SHP77 (cell line): ENCODE measurements around the gene PCNX4.

ENCODE experiments used
- DNase-seq, 2 experiments: peaks; one replicate each; lab custom pipeline; 2025; lab: John Stamatoyannopoulos, UW

PCNX4 gene

DNA sequence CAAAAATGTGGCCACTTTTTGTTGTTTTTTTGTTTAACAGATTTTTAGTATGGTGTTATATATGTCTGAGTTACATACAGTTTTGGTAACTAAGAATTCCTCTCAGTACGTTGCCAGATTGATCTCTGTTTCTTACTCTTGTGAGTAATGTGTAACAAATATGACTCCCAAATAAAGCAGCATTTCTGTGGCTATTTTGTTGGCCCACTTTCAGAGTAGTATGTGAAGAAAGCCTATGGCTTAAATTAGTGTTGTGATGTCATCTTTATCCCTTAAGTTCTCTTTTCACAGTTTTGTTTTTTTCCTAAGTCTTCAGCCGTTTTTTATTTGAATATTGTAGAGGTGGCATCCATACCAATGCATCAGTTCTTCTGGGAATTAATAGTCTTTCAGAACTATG, 10.7 kb downstream of the PCNX4 start:
- DNase-seq = no peak

DNA sequence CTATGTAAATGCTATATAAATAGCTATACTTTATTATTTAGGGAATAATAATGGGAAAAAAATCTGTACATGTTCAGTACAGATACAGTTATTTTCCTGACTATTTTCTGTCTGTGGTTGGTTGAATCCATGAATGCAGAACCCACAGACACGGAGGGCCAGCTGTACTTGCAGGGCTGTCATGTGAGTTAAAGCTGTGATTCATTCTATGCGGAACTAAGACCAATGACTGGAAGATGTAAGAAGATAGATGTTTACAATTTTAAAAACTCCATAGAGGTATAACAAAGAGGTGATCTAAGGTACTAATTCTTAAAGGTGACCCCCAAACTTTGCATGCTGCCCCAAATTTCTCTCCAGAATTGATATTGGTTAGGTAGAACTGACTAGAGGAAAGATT, 14.6 kb downstream of the PCNX4 start:
- DNase-seq = no peak

GRCh38 chr14:60107477-60107876, 15.8 kb downstream of the PCNX4 start:
- DNase-seq = no peak

DNA sequence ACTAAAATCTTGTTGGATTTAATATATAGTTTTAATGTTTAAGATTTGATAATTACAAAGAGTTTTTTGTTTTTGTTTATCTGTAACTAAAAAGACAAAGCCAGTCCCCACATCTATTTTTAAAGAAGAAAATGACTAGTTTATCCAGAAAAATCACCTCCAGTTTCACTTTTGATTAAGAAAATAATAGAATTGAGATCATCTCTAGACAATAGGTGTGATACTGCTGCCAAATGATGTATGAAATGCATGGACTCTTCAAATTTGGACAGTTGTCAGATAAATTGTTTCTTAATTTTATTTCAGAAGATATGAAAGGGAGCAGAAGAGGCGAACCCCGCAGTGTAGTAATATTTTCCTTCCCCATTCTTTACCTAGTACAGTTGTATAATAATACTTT, 20.0 kb downstream of the PCNX4 start:
- DNase-seq = no peak

DNA sequence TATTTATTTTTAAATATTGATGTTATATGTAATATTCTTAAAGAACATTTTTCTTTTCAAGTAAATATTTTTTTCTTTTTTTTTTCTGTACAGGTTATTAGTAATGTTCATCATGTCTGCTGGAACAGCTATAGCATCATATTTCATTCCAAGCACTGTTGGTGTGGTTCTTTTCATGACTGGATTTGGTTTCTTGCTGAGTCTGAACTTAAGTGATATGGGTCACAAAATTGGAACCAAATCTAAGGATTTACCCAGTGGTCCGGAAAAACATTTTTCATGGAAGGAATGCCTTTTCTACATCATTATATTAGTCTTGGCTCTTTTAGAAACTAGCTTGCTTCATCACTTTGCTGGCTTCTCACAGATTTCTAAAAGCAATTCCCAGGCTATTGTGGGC, 23.2 kb downstream of the PCNX4 start:
- DNase-seq = no peak

DNA sequence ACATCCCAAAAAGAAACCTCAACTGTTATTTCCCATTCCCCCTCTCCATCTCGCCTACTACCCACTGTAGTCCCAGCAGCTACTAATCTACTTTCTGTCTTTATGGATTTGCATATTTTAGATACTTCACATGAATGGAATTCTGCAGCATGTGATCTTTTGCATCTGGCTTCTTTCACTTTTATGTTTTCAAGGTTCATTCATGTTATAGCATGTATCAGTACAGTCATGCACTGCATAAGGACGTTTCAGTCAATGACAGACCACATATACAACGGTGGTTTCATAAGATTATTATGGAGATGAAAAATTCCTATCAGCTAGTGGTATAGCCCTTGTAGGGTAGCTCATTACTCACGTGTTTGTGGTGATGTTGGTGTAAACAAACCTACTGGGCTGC, 24.5 kb downstream of the PCNX4 start:
- no peak for DNase-seq

DNA sequence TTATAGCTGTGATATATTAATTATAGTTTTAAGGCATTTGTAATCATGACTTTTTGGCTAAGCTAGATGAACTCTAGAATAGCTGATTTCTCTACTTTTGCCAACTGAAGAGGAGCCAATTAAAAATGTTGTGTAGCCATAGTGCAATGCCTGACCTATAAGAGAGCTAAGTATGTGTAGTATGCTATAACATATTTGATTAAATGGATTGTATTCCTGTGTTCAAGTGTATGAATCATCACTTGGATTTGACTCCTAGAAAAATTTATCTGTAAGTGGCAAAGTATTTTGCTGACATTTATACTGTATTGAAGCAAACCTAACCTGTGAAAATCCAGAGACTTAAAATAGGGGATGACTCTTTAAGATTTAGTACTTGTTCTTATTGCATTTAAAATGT, 34.2 kb downstream of the PCNX4 start:
- no peak for DNase-seq

DNA sequence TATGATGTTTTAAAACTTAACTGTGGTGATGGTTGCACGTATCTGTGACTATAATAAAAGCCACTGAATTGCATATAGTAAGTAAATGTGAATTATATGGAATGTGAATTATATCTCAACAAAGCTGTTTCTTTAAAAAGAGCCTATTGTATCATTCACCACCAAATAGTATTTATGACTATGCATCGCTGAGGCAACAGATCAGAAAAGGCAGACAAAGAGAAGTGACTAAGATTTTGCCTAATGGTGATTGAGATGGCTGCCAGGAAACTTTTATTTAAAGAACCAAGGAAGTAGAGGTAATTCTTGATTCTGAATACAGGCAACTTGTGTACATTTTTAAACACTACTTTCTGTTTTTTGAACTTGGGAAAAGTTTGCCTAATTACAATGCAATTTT, 41.8 kb downstream of the PCNX4 start:
- DNase-seq = no peak

DNA sequence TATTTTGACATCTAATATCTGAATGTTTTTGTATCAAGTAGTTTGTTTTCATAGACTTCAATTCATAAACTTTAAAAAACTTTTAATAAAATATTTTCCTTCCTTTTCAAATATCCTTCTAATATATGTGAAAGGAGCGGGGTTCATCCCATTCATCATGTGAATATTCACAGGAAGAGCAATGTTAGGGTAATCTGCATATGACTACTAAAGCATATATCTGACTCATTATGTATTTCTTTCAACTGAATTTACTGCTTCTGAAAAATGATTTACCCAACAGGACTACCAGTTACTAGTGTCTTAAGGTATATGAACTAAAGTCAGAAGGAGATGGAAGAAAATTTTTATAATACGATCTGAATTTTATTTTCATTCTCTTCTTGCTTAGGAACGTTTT, 43.0 kb downstream of the PCNX4 start:
- DNase-seq = no peak

DNA sequence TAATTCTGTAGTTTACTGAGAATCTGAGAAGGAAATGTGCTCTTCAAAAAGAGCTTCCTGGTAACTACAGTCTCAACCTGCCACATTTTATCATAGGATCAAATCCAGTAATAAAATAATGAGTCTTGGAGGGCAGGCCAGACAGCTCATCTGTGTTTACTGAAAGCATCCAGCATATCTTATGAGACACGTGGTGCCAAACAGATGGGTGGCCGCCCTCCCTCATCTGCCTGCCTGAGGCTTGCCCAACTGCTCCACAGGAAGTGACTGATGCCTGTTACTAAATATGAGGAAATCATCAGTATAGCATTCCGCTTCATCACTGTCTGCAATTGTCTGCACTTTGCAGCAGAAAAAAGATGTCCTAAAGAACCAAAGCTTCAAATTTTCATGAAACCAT, 60.0 kb downstream of the PCNX4 start:
- peak; percentile 7 to 30 for DNase-seq

DNA sequence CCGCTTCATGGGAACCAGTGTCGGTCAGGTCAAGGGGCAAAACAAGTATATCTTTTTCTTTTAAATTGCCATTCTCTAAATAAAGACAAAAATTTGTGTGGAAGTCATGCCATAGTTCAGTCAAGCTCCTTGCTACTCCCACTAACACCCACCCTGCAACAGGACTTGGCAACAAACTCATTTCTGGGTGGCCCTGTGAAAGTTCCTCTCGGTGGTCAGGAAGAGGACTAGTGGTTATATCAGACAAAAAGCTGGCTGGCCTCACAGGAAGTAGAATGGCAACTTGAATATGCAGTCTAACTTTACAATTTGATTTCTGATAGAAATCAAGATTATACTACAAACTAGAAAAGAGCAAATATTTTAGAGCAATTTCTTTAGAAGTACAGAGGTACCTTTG, 62.3 kb downstream of the PCNX4 start:
- DNase-seq = no peak

GRCh38 chr14:60154671-60155070, 62.9 kb downstream of the PCNX4 start:
- no peak for DNase-seq

DNA sequence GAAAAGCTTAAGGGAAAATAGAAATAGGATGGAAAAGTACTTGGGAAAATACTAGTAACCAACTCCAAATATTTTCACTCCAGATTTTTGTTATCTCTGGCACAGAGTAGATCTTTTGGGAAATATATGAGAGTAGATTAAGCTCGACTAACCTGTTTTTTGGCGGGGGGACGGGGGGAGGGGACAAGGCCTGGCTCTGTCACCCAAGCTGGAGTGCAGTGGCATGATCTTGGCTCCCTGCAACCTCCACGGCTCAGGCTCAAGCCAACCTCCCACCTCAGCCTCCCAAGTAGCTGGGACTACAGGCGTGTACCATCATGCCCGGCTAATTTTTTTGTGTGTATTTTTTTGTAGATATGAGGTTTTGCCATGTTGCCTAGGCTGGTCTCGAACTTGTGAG, 68.7 kb downstream of the PCNX4 start:
- no peak for DNase-seq

GRCh38 chr14:60161196-60162107, 69.7 kb downstream of the PCNX4 start:
- DNase-seq = peak; percentile 8 to 12

GRCh38 chr14:60163693-60164092, 72.0 kb downstream of the PCNX4 start:
- DNase-seq = peak in 1 of 2 experiments; percentile 8

- DNase-seq = no peak
Observed at GRCh38 chr14:60164404-60164711, 72.6 kb downstream of the PCNX4 start.

DNA sequence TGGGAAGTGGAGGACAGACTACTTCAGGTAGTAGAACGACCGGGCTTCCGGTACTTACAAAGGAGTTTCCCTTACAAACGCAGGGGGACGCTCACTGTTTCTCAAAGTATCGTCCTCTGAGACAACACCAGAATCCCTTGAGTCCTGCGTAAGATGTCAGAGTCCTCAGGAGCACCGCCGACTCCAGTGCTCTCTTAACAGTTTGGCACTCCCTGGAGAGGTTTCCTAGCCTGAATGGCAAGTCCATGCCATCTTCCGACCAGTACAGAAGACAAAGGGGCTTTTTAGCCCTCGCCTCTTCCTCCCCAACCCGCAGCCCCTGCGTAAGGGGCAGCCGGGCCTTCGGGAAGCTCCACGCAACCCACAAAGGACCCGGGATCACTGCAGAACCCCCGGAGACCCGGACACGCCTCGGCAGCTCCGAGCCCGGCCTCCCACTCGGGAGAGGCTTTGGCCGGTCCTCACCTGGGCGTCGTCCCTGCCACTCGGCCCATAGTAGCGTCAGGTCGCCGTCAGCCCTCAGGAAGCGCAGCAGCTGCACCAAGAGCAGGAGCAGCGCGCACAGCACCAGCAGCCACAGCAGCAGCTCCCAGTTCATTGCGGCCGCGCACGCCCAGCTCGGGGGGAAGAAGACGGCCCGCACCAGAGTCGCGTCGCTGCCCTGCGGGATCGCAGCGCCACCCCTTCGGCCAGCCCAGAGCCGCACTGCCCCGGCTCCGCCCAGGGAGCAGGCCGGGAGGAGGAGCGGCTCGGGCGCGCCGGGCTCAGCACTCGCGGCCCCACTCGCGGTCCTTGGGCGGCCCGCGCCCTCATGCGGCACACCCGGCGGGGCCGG, 73.2 kb downstream of the PCNX4 start, which contains the start of gene DHRS7:
DHRS7 (minus strand) TSS at position 687 of the 835 bp plus-strand sequence; CDS start at position 598, 89 bp downstream.
- peak; percentile 65 to 86 for DNase-seq

GRCh38 chr14:60165547-60165876, 73.8 kb downstream of the PCNX4 start:
- DNase-seq = no peak

DNA sequence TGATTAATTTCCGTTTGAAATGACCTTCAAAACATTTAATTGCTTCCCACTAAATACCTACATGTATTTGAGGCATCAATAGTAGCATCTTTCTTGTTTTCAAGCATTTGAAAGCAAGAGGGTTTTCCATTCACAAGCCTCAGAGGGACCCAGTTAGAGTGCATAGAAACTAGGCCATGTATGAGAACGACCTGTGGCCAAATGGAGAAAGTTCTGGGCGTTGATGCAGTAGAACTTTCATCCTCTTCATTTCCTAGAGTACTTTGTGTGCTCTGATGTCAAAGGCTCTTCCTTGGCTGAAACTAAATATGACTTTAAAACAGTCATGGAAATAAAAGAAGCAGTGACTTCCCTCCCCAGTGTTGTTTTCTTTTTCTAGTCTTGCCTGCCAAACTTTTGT, 74.4 kb downstream of the PCNX4 start:
- DNase-seq = no peak

DNA sequence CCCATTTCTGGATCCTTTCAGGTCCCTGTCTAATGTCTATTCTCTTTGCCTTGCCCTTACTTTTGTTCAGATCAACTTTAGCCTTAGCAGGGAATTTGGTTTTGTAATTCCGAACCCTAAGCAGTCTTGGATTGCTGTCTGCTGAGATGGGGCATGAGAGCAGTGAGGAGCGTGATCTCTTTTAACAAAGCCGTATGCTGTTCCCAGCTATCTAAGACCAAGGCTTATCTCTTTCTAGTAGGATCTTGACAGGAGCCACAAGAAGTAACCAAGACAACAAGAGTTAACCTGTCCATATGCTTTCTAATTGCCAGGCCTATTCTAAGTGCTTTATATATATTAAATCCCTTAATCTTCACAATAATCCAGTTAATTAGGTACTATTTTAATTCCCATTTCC, 78.0 kb downstream of the PCNX4 start:
- no peak for DNase-seq

- DNase-seq = no peak
Observed at GRCh38 chr14:60170948-60171347, 79.2 kb downstream of the PCNX4 start.

DNA sequence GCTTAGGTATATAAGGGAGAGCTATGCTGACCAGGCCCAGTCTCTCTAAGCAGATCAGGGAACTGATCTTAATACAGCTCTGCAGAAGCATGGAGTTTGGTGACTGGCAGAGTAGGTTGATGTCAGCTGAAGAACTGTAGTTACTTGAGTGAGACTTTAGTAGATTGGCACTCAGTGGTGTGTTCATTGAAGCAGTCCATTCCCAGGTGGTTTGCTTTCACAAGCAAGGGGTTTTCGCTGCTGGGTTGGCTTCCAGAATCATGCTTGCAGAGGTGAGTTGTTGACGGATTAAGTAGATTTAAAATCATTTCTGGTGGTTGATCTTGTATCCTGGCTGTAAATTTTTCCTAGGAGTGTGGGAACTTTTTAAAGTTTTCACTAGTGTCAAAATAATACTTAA, 80.0 kb downstream of the PCNX4 start:
- DNase-seq = no peak
